GM12878 (cell line): ENCODE measurements around the gene INHBA.

Experiments used
- CBFB ChIP-seq: IDR thresholded peaks from 2 replicates; pipeline ENCODE4 v1.6.1; 2016; ENCODE audit warnings: antibody characterized with exemption, low read depth
- CTCF ChIP-seq, 3 experiments: IDR thresholded peaks in 2 of 3; conservative IDR thresholded peaks in 1 of 3; 2 replicates each; pipeline ENCODE4 v1.5.1; 2011; ENCODE audit warnings: low read depth in 3 of 3, low read length in 3 of 3, mild to moderate bottlenecking in 3 of 3, control low read depth in 2 of 3, moderate library complexity in 2 of 3, inconsistent platforms in 1 of 3, mixed read lengths in 1 of 3; ENCODE audit not compliant: control insufficient read depth in 2 of 3, insufficient read depth in 1 of 3; ENCODE audit errors: extremely low read depth in 1 of 3
- ESRRA ChIP-seq: IDR thresholded peaks from 2 replicates; pipeline ENCODE4 v1.6.1; 2012; ENCODE audit warnings: mild to moderate bottlenecking, low read length, improper control_type of control experiment
- MTA2 ChIP-seq: fragments of 450-650 bp; IDR thresholded peaks from 2 replicates; pipeline ENCODE4 v1.6.1; 2016; ENCODE audit warnings: low read depth, mild to moderate bottlenecking, moderate library complexity
- MTA3 ChIP-seq: IDR thresholded peaks from 2 replicates; pipeline ENCODE4 v1.6.1; 2012; ENCODE audit warnings: low read length, inconsistent platforms, borderline replicate concordance
- NR2C1 ChIP-seq: fragments of 450-650 bp; IDR thresholded peaks from 2 replicates; pipeline ENCODE4 v1.6.1; 2017; ENCODE audit warnings: antibody characterized with exemption, mild to moderate bottlenecking, moderate library complexity
- NRF1 ChIP-seq: conservative IDR thresholded peaks from 2 replicates; pipeline ENCODE4 v1.6.1; 2011; ENCODE audit warnings: mild to moderate bottlenecking, low read depth, low read length, improper control_type of control experiment
- POLR2A ChIP-seq: IDR thresholded peaks from 2 replicates; pipeline ENCODE4 v1.6.1; 2011; ENCODE audit warnings: low read depth, mild to moderate bottlenecking, low read length
- POLR2AphosphoS5 ChIP-seq: IDR thresholded peaks from 2 replicates; pipeline ENCODE4 v1.6.1; 2011; ENCODE audit warnings: mild to moderate bottlenecking, low read length, inconsistent platforms

GRCh38 chr7:41659539-41659938, 43.4 kb downstream of the INHBA start:
- TF ChIP-seq POLR2A (no peak), POLR2AphosphoS5 (no peak), MTA2 (no peak), CTCF (IDR thresholded peaks at IDR 0.05 in 2 of 3, conservative IDR thresholded peaks at IDR 0.05 in 1 of 3; ENCODE audit: control insufficient read depth in 2 of 3, extremely low read depth in 1 of 3, insufficient read depth in 1 of 3, low read depth in 3 of 3, low read length in 3 of 3) (no peak), NRF1 (no peak), ESRRA (no peak), CBFB (no peak), MTA3 (no peak), NR2C1 (no peak)
